Neural progenitor cell (in vitro differentiated cells): ENCODE measurements around the gene SKI. TPM values are rescaled to one million over a fixed set of nuclear protein-coding genes. Genes with fewer than 3 reads are reported as not detected.

Experiments
- DNase-seq: peaks from one replicate; pipeline ENCODE4 v3.0.0-alpha.2; 2016; ENCODE audit warnings: low spot score
- H2AFZ ChIP-seq: fragments of 200-600 bp; sonication (generic); replicated peaks from 2 replicates; pipeline ENCODE4 v1.6.1; 2016; ENCODE audit warnings: antibody characterized with exemption
- H3F3A ChIP-seq: fragments of 200-600 bp; sonication (generic); 2 replicates; pipeline ENCODE4 v1.6.1; 2016; ENCODE audit warnings: antibody characterized with exemption, low read depth
- H3K27ac ChIP-seq: fragments of 200-600 bp; sonication (generic); 2 replicates; pipeline ENCODE4 v1.5.1; 2016; ENCODE audit warnings: mild to moderate bottlenecking
- H3K27me3 ChIP-seq: fragments of 200-600 bp; sonication (generic); 2 replicates; pipeline ENCODE4 v1.6.1; 2016; ENCODE audit warnings: mild to moderate bottlenecking, moderate library complexity
- H3K36me3 ChIP-seq: fragments of 200-600 bp; sonication (generic); 2 replicates; pipeline ENCODE4 v1.5.1; 2016
- H3K4me1 ChIP-seq: fragments of 200-600 bp; sonication (generic); 2 replicates; pipeline ENCODE4 v1.6.1; 2016; ENCODE audit warnings: mixed run types
- H3K4me2 ChIP-seq: fragments of 200-600 bp; sonication (generic); 2 replicates; pipeline ENCODE4 v1.6.1; 2016
- H3K4me3 ChIP-seq: fragments of 200-600 bp; sonication (generic); 2 replicates; pipeline ENCODE4 v1.5.1; 2016
- H3K79me2 ChIP-seq: fragments of 200-600 bp; sonication (generic); 2 replicates; pipeline ENCODE4 v1.6.1; 2016; ENCODE audit warnings: low read depth
- H3K9ac ChIP-seq: fragments of 200-600 bp; sonication (generic); 2 replicates; pipeline ENCODE4 v1.6.1; 2016
- H3K9me3 ChIP-seq: fragments of 200-600 bp; sonication (generic); 2 replicates; pipeline ENCODE4 v1.5.1; 2016; ENCODE audit warnings: low read depth
- H4K20me1 ChIP-seq: fragments of 200-600 bp; sonication (generic); 2 replicates; pipeline ENCODE4 v1.6.1; 2016; ENCODE audit warnings: low read depth
- H3K27ac Mint-ChIP-seq: 3 replicates; pipeline ENCODE4 v1.8.0; 2021; ENCODE audit warnings: mixed read lengths
- H3K27me3 Mint-ChIP-seq: 2 replicates; pipeline ENCODE4 v1.8.0; 2022; ENCODE audit warnings: low read depth, mild to moderate bottlenecking, inconsistent platforms, moderate library complexity, mixed read lengths; ENCODE audit not compliant: insufficient read depth
- H3K36me3 Mint-ChIP-seq: 3 replicates; pipeline ENCODE4 v1.8.0; 2021; ENCODE audit warnings: mixed read lengths
- H3K4me1 Mint-ChIP-seq: 3 replicates; pipeline ENCODE4 v1.8.0; 2021; ENCODE audit warnings: mixed read lengths
- H3K4me3 Mint-ChIP-seq: 3 replicates; pipeline ENCODE4 v1.8.0; 2021; ENCODE audit warnings: mild to moderate bottlenecking, moderate library complexity, mixed read lengths
- H3K9me3 Mint-ChIP-seq: 3 replicates; pipeline ENCODE4 v1.8.0; 2020; ENCODE audit warnings: mixed read lengths
- CTCF ChIP-seq: fragments of 200-600 bp; sonication (generic); IDR thresholded peaks from 2 replicates; pipeline ENCODE4 v1.5.1; 2017; ENCODE audit warnings: antibody characterized with exemption, mild to moderate bottlenecking
- EZH2 ChIP-seq: fragments of 200-600 bp; sonication (generic); IDR thresholded peaks from 2 replicates; pipeline ENCODE4 v1.6.1; 2017; ENCODE audit warnings: antibody characterized with exemption, mild to moderate bottlenecking, moderate library complexity
- EZH2phosphoT487 ChIP-seq: fragments of 200-600 bp; sonication (generic); IDR thresholded peaks from 2 replicates; pipeline ENCODE4 v1.6.1; 2017; ENCODE audit warnings: antibody characterized with exemption
- total RNA-seq: library from RNA; depleted of rRNA; stranded (reverse); fragments of >200 nt; gene quantifications from 2 replicates; pipeline ENCODE4 v1.2.3, GENCODE V29; 2015; ENCODE audit warnings: low replicate concordance

The SKI gene
- total RNA-seq, 1 donor from 2014 or later = 7.4 TPM

DNA sequence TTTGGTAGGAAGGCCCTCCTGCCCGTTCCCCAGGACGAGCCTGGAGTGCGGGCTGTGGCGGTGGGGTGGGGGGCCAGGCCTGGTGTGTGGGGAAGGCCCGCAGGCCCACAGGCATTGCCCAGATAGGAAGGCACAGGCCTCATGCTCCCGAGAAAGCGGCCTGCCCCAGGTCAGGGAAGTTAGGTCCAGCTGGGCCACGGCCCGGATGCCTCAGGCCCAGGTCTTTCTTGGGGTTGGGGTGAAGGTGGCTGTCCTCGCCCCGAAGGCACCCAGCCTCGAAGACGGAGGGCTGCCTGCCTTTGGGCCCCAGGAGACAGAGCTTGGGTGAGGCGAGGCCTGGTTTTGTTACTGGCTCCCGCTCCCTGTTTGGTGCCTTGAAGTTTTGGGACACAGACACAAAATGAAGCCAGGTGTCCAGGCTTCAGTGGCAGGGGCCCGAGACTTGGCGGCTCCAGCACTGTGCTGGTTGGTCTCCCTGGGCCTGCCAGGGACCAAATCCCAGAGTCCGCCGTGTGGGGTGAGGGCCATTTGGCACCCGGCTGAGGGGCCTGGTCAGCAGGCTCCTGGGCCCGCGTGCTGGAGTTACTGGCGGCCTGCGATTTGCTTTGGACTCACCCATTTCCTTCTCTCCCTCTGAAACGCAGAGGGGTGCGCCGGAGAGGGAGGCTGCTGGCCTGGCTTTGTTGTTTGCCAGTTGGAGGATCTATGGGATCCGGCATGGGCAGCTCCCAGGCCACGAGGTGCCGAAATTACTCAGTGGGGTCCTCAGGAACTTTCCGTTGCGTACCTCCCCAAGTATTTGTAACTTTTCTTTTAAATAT lies 2.0 kb downstream of the SKI start:
- Histone ChIP-seq H3K9me3 (no peaks in the 10 kb centered on the region), H3K36me3 (no peaks in the 10 kb centered on the region), H3K79me2 (peaks cover 65% of the 10 kb centered on the region), H3F3A (peaks cover 17% of the 10 kb centered on the region), H3K27ac (no peak overlapping the region), H3K4me3 (peak overlapping the region; percentile 98), H3K4me2 (peak overlapping the region; percentile 99), H2AFZ (no peak overlapping the region), H3K9ac (peak overlapping the region; percentile 35), H3K4me1 (peaks cover 45% of the 10 kb centered on the region), H3K27me3 (peaks cover 13% of the 10 kb centered on the region), H4K20me1 (peaks cover 65% of the 10 kb centered on the region)
- H3K4me1 Mint-ChIP-seq = peaks cover 43% of the 10 kb centered on the region
- DNase-seq = no peak
- H3K9me3 Mint-ChIP-seq = peaks cover 2% of the 10 kb centered on the region
- no peak overlapping the region for H3K27ac Mint-ChIP-seq
- H3K36me3 Mint-ChIP-seq = peaks cover 4% of the 10 kb centered on the region
- peaks cover 2% of the 10 kb centered on the region for H3K27me3 Mint-ChIP-seq
- no peak for TF ChIP-seq EZH2
- TF ChIP-seq CTCF = no peak
- no peak for TF ChIP-seq EZH2phosphoT487
- peak overlapping the region; percentile 98 for H3K4me3 Mint-ChIP-seq

GRCh38 chr1:2230781-2231531 lies 2.8 kb downstream of the SKI start:
- Histone ChIP-seq H3K79me2 (peaks cover 74% of the 10 kb centered on the region), H4K20me1 (peaks cover 74% of the 10 kb centered on the region), H3K4me2 (peak overlapping the region; percentile 99), H3K9ac (peak overlapping the region; percentile 35), H2AFZ (no peak overlapping the region), H3K4me3 (peak overlapping the region; percentile 98), H3K36me3 (no peaks in the 10 kb centered on the region), H3F3A (peaks cover 17% of the 10 kb centered on the region), H3K9me3 (no peaks in the 10 kb centered on the region), H3K4me1 (peaks cover 50% of the 10 kb centered on the region), H3K27me3 (peaks cover 11% of the 10 kb centered on the region), H3K27ac (no peak overlapping the region)
- H3K36me3 Mint-ChIP-seq = peaks cover 9% of the 10 kb centered on the region
- no peak for DNase-seq
- TF ChIP-seq EZH2 = no peak
- no peak for TF ChIP-seq EZH2phosphoT487
- no peak for TF ChIP-seq CTCF
- H3K9me3 Mint-ChIP-seq = peaks cover 2% of the 10 kb centered on the region
- peak overlapping the region; percentile 98 for H3K4me3 Mint-ChIP-seq
- peaks cover 51% of the 10 kb centered on the region for H3K4me1 Mint-ChIP-seq
- H3K27me3 Mint-ChIP-seq = peaks cover 2% of the 10 kb centered on the region
- peak overlapping the region; percentile 28 for H3K27ac Mint-ChIP-seq

DNA sequence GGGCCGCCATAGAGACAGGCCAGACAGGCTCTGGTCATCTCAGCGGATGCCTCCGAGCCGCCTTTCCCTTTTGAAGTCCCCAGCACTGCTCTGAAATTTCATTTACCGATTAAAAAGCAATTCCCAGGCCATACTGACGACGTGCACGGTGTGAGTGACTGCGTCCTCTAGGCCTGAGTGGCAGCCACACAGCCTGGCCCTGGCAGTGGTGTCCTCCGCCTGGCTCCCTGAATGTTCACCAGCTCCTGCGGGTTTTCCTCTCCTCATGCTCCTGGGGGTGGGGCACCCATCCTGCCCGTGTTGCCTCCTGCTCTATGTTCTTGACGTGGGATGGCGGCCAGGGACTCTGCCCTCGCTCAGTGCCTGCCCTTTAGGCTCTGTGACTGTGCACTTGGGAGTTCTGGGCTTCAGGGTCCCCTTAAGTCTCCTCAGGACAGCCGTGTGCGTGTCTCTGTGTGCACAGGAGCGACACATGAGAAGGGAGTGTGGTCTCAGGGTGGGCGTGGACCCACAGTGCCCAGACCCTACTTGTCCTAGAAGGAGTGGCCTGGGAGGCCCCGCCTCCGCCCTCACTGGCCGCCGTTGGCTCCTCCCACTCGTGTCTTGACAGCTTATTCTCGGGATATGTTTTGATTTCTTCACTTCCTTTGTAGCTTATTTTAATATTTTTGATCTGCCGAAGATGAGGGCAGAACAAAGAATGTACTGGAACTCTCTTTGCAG lies 3.6 kb downstream of the SKI start:
- no peak overlapping the region for H3K27ac ChIP-seq
- H3K36me3 Mint-ChIP-seq = peaks cover 9% of the 10 kb centered on the region
- H3K79me2 ChIP-seq = peaks cover 81% of the 10 kb centered on the region
- H3K4me3 ChIP-seq = peak overlapping the region; percentile 98
- H3K27me3 Mint-ChIP-seq = peaks cover 2% of the 10 kb centered on the region
- H3F3A ChIP-seq = peaks cover 12% of the 10 kb centered on the region
- H2AFZ ChIP-seq = no peak overlapping the region
- H3K9ac ChIP-seq = no peak overlapping the region
- no peak for TF ChIP-seq EZH2
- no peak for TF ChIP-seq EZH2phosphoT487
- no peak for TF ChIP-seq CTCF
- peak; percentile 75 for DNase-seq
- peak overlapping the region; percentile 98 for H3K4me3 Mint-ChIP-seq
- H3K4me2 ChIP-seq = peak overlapping the region; percentile 99
- no peaks in the 10 kb centered on the region for H3K9me3 ChIP-seq
- peaks cover 3% of the 10 kb centered on the region for H3K27me3 ChIP-seq
- peak overlapping the region; percentile 37 for H3K27ac Mint-ChIP-seq
- H3K9me3 Mint-ChIP-seq = no peaks in the 10 kb centered on the region
- peaks cover 49% of the 10 kb centered on the region for H3K4me1 ChIP-seq
- H3K36me3 ChIP-seq = no peaks in the 10 kb centered on the region
- peaks cover 81% of the 10 kb centered on the region for H4K20me1 ChIP-seq
- H3K4me1 Mint-ChIP-seq = peaks cover 53% of the 10 kb centered on the region
